Transverse colon (tissue), 4 donors: ENCODE data around the gene CST7. TPM values are rescaled to one million over a fixed set of nuclear protein-coding genes. Genes with fewer than 3 reads are reported as not detected.

Experiments used
- DNase-seq: peaks from one replicate; pipeline ENCODE4 v3.0.0-alpha.2; 2019
- H3K27ac ChIP-seq, 4 donors: fragments of 200-600 bp; sonication (generic); 2 replicates each; pipeline ENCODE4 v1.5.1; 2016 to 2018; ENCODE audit warnings: inconsistent platforms in 4 of 4
- H3K27me3 ChIP-seq: fragments of 200-600 bp; sonication (generic); 2 replicates; pipeline ENCODE4 v1.5.1; 2017; ENCODE audit warnings: inconsistent platforms
- H3K36me3 ChIP-seq, 4 donors: fragments of 200-600 bp; sonication (generic); 2 replicates each; pipeline ENCODE4 v1.5.1; 2017 to 2019; ENCODE audit warnings: inconsistent platforms in 4 of 4
- H3K4me1 ChIP-seq, 4 donors: fragments of 200-600 bp; sonication (generic); 2 replicates each; pipeline ENCODE4 v1.5.1; 2017 to 2020; ENCODE audit warnings: inconsistent platforms in 4 of 4
- H3K4me3 ChIP-seq, 4 donors: fragments of 200-600 bp; sonication (generic); 1 replicate in 1 of 4; 2 replicates in 3 of 4; pipeline versions ENCODE4 v1.5.1 to v1.6.1; 2017 to 2019; ENCODE audit warnings: inconsistent platforms in 4 of 4
- H3K9me3 ChIP-seq, 2 donors: fragments of 200-600 bp; sonication (generic); 2 replicates each; pipeline ENCODE4 v1.5.1; 2017 to 2019; ENCODE audit warnings: inconsistent platforms in 2 of 2
- CTCF ChIP-seq, 5 experiments: fragments of 200-600 bp in 3 of 5; fragments of 450-650 bp in 2 of 5; sonication (generic) in 3 of 5; IDR thresholded peaks; 1 replicate in 2 of 5; 2 replicates in 3 of 5; pipeline ENCODE4 v1.5.1; 2016 to 2017; ENCODE audit warnings: antibody characterized with exemption in 5 of 5, inconsistent platforms in 3 of 5, mild to moderate bottlenecking in 2 of 5, moderate library complexity in 1 of 5
- EP300 ChIP-seq: sonication (generic); formaldehyde crosslinking; IDR thresholded peaks from one replicate; pipeline ENCODE4 v1.6.1; 2017; ENCODE audit warnings: antibody characterized with exemption, low read depth
- POLR2A ChIP-seq: fragments of 450-650 bp; IDR thresholded peaks from one replicate; pipeline ENCODE4 v1.6.1; 2016; ENCODE audit warnings: antibody characterized with exemption, mild to moderate bottlenecking, moderate library complexity
- POLR2AphosphoS5 ChIP-seq, 3 donors: sonication (generic); formaldehyde crosslinking; IDR thresholded peaks; one replicate each; pipeline ENCODE4 v1.6.1; 2016; ENCODE audit warnings: antibody characterized with exemption in 3 of 3
- WGBS, 2 donors: methylation state at CpG; one replicate each; pipeline ENCODE4 v1.1.5; 2018; ENCODE audit warnings: low coverage in 1 of 2; 5-methylcytosine and 5-hydroxymethylcytosine counted together
- in situ Hi-C, 4 donors: fragments of 200-750 bp; cut with MboI; loops; one replicate each; pipeline versions ENCODE4 v1.15.0 to v1.15.1; 2017; ENCODE audit warnings: low sequenced_read_pairs in 3 of 4, low pct_ligation_motif_present in 1 of 4, low pct_unique_long_range_greater_than_20kb in 1 of 4
- intact Hi-C: fragments of 100-400 bp; cut with DNase I; formaldehyde crosslinking; loops from one replicate; pipeline ENCODE4 v1.15.1; 2023; ENCODE audit warnings: low total_unique reads
- total RNA-seq, 4 donors: library from RNA; depleted of rRNA; stranded (reverse); fragments of >200 nt; gene quantifications; one replicate each; pipeline ENCODE4 v1.1.0, GENCODE V29; 2016

Gene CST7
- total RNA-seq, 4 donors from 2014 or later: 3.2 to 3.3 TPM; not detected in 2

- Histone ChIP-seq H3K27me3 (no peaks in the 10 kb centered on the region), H3K4me1 (no peaks in the 10 kb centered on the region), H3K27ac (no peak overlapping the region), H3K36me3 (no peaks in the 10 kb centered on the region), H3K9me3 (peaks cover 6 to 12% of the 10 kb centered on the region in 2 donors), H3K4me3 (no peak overlapping the region)
- TF ChIP-seq EP300 (no peak), CTCF (IDR thresholded peaks at IDR 0.05) (no peak), POLR2A (no peak), POLR2AphosphoS5 (IDR thresholded peaks at IDR 0.05) (no peak)
- intact Hi-C loops (no loop called here), in situ Hi-C loops (loop anchor here in 3 of 4 donors (10.0 to 25.0 kb wide), 4 partner anchors 123 to 973 kb away; no protein-coding TSS in a partner anchor)
- 60 to 77% methylated on average over 3 to 4 of the region's 4 CpGs for WGBS, 2 donors
- DNase-seq: no peak
Observed at GRCh38 chr20:24909861-24910260, 39.2 kb upstream of the CST7 start.

- 45 to 80% methylated on average over 1 to 3 of the region's 3 CpGs for WGBS, 2 donors
- Histone ChIP-seq H3K4me1 (no peaks in the 10 kb centered on the region), H3K9me3 (peaks cover 6 to 12% of the 10 kb centered on the region in 2 donors), H3K36me3 (no peaks in the 10 kb centered on the region), H3K27ac (no peak overlapping the region), H3K4me3 (no peak overlapping the region), H3K27me3 (no peaks in the 10 kb centered on the region)
- no peak for DNase-seq
- TF ChIP-seq CTCF (IDR thresholded peaks at IDR 0.05) (no peak), POLR2AphosphoS5 (IDR thresholded peaks at IDR 0.05) (no peak), EP300 (no peak), POLR2A (no peak)
- in situ Hi-C loops (loop anchor here in 3 of 4 donors (10.0 to 25.0 kb wide), 4 partner anchors 123 to 973 kb away; no protein-coding TSS in a partner anchor), intact Hi-C loops (no loop called here)
Observed at GRCh38 chr20:24910461-24910860, 38.6 kb upstream of the CST7 start.

- DNase-seq: no peak
- in situ Hi-C loops (loop anchor here in 3 of 4 donors (10.0 to 25.0 kb wide), 4 partner anchors 124 to 974 kb away; no protein-coding TSS in a partner anchor), intact Hi-C loops (no loop called here)
- WGBS, 2 donors: 62% methylated on average over 7 of the region's 7 CpGs; no CpG with 5 or more reads in 1 of the 2 donors
- Histone ChIP-seq H3K4me1 (no peaks in the 10 kb centered on the region), H3K4me3 (no peak overlapping the region), H3K27ac (no peak overlapping the region), H3K9me3 (peaks cover 6 to 11% of the 10 kb centered on the region in 2 donors), H3K27me3 (no peaks in the 10 kb centered on the region), H3K36me3 (no peaks in the 10 kb centered on the region)
- TF ChIP-seq POLR2A: no peak
- no peak for TF ChIP-seq POLR2AphosphoS5 (IDR thresholded peaks at IDR 0.05)
- no peak for TF ChIP-seq EP300
- TF ChIP-seq CTCF (IDR thresholded peaks at IDR 0.05): no peak
Observed at GRCh38 chr20:24911461-24911860, 37.6 kb upstream of the CST7 start.

GRCh38 chr20:24912397-24913075 lies 36.5 kb upstream of the CST7 start:
- H3K27me3 ChIP-seq: no peaks in the 10 kb centered on the region
- H3K9me3 ChIP-seq: peaks cover 5 to 6% of the 10 kb centered on the region in 2 donors
- in situ Hi-C loops (loop anchor here in 3 of 4 donors (10.0 to 25.0 kb wide), 4 partner anchors 125 to 975 kb away; no protein-coding TSS in a partner anchor), intact Hi-C loops (no loop called here)
- no peak for TF ChIP-seq CTCF (IDR thresholded peaks at IDR 0.05)
- no peak for TF ChIP-seq EP300
- TF ChIP-seq POLR2AphosphoS5 (IDR thresholded peaks at IDR 0.05): no peak
- no peak for TF ChIP-seq POLR2A
- H3K4me1 ChIP-seq: no peaks in the 10 kb centered on the region
- no peak overlapping the region for H3K4me3 ChIP-seq
- WGBS, 2 donors: 83 to 95% methylated on average over 2 to 7 of the region's 8 CpGs
- DNase-seq: no peak
- no peaks in the 10 kb centered on the region for H3K36me3 ChIP-seq
- no peak overlapping the region for H3K27ac ChIP-seq
